HCT116 (cell line): ENCODE measurements around the gene BEGAIN. TPM values are rescaled to one million over a fixed set of nuclear protein-coding genes. Genes with fewer than 3 reads are reported as not detected.

Experiments used
- ATAC-seq: fragments of 200-7000 bp; cut with Tn5 transposase; 2 replicates; pipeline ENCODE4 v1.9.1; 2020; ENCODE audit warnings: mild to moderate bottlenecking, moderate library complexity
- BruUV-seq: library from RNA; stranded (reverse); fragments of 400-500 nt; replicated peaks from 2 replicates; lab custom pipeline; 2021; lab: Mats Ljungman, UMichigan
- CTCF ChIA-PET: fragments of 300-600 bp; sonication (Branson Sonifier 250); formaldehyde crosslinking; loops from one replicate; lab custom pipeline; 2021; ENCODE audit warnings: antibody characterized with exemption; lab: Charles Lee
- POLR2A ChIA-PET: fragments of 300-600, 350-600 bp; sonication (Branson Sonifier 250); formaldehyde crosslinking; loops from one replicate; lab custom pipeline; 2021; ENCODE audit warnings: antibody characterized with exemption; lab: Charles Lee
- RAD21 ChIA-PET, 2 experiments: fragments of 300-600 bp; sonication (Branson Sonifier 250); formaldehyde crosslinking; loops; one replicate each; lab custom pipeline; 2023; ENCODE audit warnings: low total read pairs in 2 of 2; ENCODE audit not compliant: uncharacterized antibody in 2 of 2, unreplicated experiment in 2 of 2, low non-redundant PET in 1 of 2; lab: Charles Lee
- DNase-seq: peaks from one replicate; pipeline ENCODE4 v3.0.0-alpha.2; 2010; ENCODE audit warnings: low read depth, low spot score
- H2AFZ ChIP-seq: fragments of 200-600 bp; shearing (Covaris generic), sonication (generic); 2 replicates; pipeline ENCODE4 v1.6.1; 2017; ENCODE audit warnings: low read depth, mixed run types, mixed read lengths, antibody characterized with exemption, low read length; ENCODE audit not compliant: poor library complexity, severe bottlenecking
- H3K27ac ChIP-seq: 2 replicates; pipeline ENCODE4 v1.5.1; 2012; ENCODE audit warnings: low read depth, low read length
- H3K27me3 ChIP-seq: fragments of 200-600 bp; sonication (generic); 2 replicates; pipeline ENCODE4 v1.6.1; 2016; ENCODE audit warnings: mixed run types, low read length, mixed read lengths; ENCODE audit not compliant: insufficient read depth
- H3K36me3 ChIP-seq, 2 experiments: fragments of 200-500 bp in 1 of 2; fragments of 200-600 bp in 1 of 2; sonication (Bioruptor generic) in 1 of 2; sonication (generic) in 1 of 2; 2 replicates each; pipeline versions ENCODE4 v1.5.1 to v1.6.1; 2014 to 2016; ENCODE audit warnings: low read length in 2 of 2, inconsistent platforms in 1 of 2, mixed read lengths in 1 of 2, mixed run types in 1 of 2; ENCODE audit not compliant: insufficient read depth in 2 of 2, control insufficient read depth in 1 of 2
- H3K4me1 ChIP-seq, 2 experiments: fragments of 200-600 bp in 1 of 2; sonication (generic) in 1 of 2; 2 replicates each; pipeline versions ENCODE4 v1.5.1 to v1.6.1; 2012 to 2017; ENCODE audit warnings: low read length in 2 of 2, inconsistent platforms in 1 of 2, mild to moderate bottlenecking in 1 of 2, mixed read lengths in 1 of 2, mixed run types in 1 of 2, moderate library complexity in 1 of 2; ENCODE audit not compliant: insufficient read depth in 2 of 2, control insufficient read depth in 1 of 2
- H3K4me2 ChIP-seq: fragments of 200-600 bp; sonication (generic); 2 replicates; pipeline ENCODE4 v1.6.1; 2017; ENCODE audit warnings: mixed run types, low read length, mixed read lengths
- H3K4me3 ChIP-seq, 2 experiments: fragments of 200-600 bp in 1 of 2; sonication (generic) in 1 of 2; replicated peaks in 1 of 2; 2 replicates each; pipeline ENCODE4 v1.5.1; 2011 to 2016; ENCODE audit warnings: low read length in 2 of 2, control low read depth in 1 of 2, low read depth in 1 of 2, mild to moderate bottlenecking in 1 of 2, mixed read lengths in 1 of 2, mixed run types in 1 of 2
- H3K79me2 ChIP-seq: fragments of 200-600 bp; sonication (generic); 2 replicates; pipeline ENCODE4 v1.6.1; 2017; ENCODE audit warnings: mild to moderate bottlenecking, mixed run types, low read length, moderate library complexity, mixed read lengths; ENCODE audit not compliant: insufficient read depth
- H3K9ac ChIP-seq: fragments of 200-600 bp; sonication (generic); 2 replicates; pipeline ENCODE4 v1.6.1; 2016; ENCODE audit warnings: low read length, mixed read lengths
- H3K9me2 ChIP-seq: fragments of 200-600 bp; sonication (generic), shearing (Covaris generic); 2 replicates; pipeline ENCODE4 v1.6.1; 2017; ENCODE audit warnings: mixed run types, mild to moderate bottlenecking, moderate library complexity; ENCODE audit not compliant: insufficient read depth
- H3K9me3 ChIP-seq, 2 experiments: fragments of 200-500 bp in 1 of 2; fragments of 200-600 bp in 1 of 2; sonication (Bioruptor generic) in 1 of 2; sonication (generic) in 1 of 2; 2 replicates each; pipeline ENCODE4 v1.6.1; 2014 to 2017; ENCODE audit warnings: low read length in 2 of 2, mixed read lengths in 2 of 2, inconsistent platforms in 1 of 2, low read depth in 1 of 2, mild to moderate bottlenecking in 1 of 2, mixed run types in 1 of 2, moderate library complexity in 1 of 2; ENCODE audit not compliant: control insufficient read depth in 1 of 2, insufficient read depth in 1 of 2
- H4K20me1 ChIP-seq: fragments of 200-600 bp; sonication (generic), shearing (Covaris generic); 2 replicates; pipeline ENCODE4 v1.6.1; 2017; ENCODE audit warnings: mixed run types, mild to moderate bottlenecking, moderate library complexity; ENCODE audit not compliant: insufficient read depth
- CEBPB ChIP-seq: IDR thresholded peaks from 2 replicates; pipeline ENCODE4 v1.6.1; 2012; ENCODE audit warnings: low read depth
- ELF1 ChIP-seq: IDR thresholded peaks from 2 replicates; pipeline ENCODE4 v1.6.1; 2012; ENCODE audit warnings: low read depth, borderline replicate concordance
- EZH2phosphoT487 ChIP-seq: fragments of 200-600 bp; IDR thresholded peaks from 2 replicates; pipeline ENCODE4 v1.6.1; 2018; ENCODE audit warnings: antibody characterized with exemption, borderline replicate concordance
- FOSL1 ChIP-seq: IDR thresholded peaks from 2 replicates; pipeline ENCODE4 v1.6.1; 2012; ENCODE audit warnings: low read depth
- JUND ChIP-seq: IDR thresholded peaks from 2 replicates; pipeline ENCODE4 v1.6.1; 2012
- POLR2A ChIP-seq: IDR thresholded peaks from 2 replicates; pipeline ENCODE4 v1.7.0; 2011; ENCODE audit warnings: borderline replicate concordance; ENCODE audit not compliant: insufficient read depth, insufficient read length; ENCODE audit errors: extremely low read depth
- POLR2AphosphoS5 ChIP-seq: IDR thresholded peaks from 2 replicates; pipeline ENCODE4 v1.6.1; 2011; ENCODE audit warnings: mild to moderate bottlenecking, low read depth, low read length, moderate library complexity
- RAD21 ChIP-seq: IDR thresholded peaks from 2 replicates; pipeline ENCODE4 v1.6.1; 2012; ENCODE audit warnings: low read depth, mild to moderate bottlenecking
- SIN3A ChIP-seq: IDR thresholded peaks from 2 replicates; pipeline ENCODE4 v1.6.1; 2012; ENCODE audit warnings: low read depth
- SP1 ChIP-seq: IDR thresholded peaks from 2 replicates; pipeline ENCODE4 v1.6.1; 2012; ENCODE audit warnings: low read depth
- SRF ChIP-seq: IDR thresholded peaks from 2 replicates; pipeline ENCODE4 v1.6.1; 2012; ENCODE audit warnings: low read depth
- TCF7L2 ChIP-seq: IDR thresholded peaks from 2 replicates; pipeline ENCODE4 v1.7.0; 2011; ENCODE audit warnings: borderline replicate concordance, inconsistent platforms; ENCODE audit not compliant: insufficient read depth, insufficient read length; ENCODE audit errors: extremely low read depth
- YY1 ChIP-seq: IDR thresholded peaks from 2 replicates; pipeline ENCODE4 v1.6.1; 2011; ENCODE audit warnings: low read length, low read depth, moderate library complexity, mild to moderate bottlenecking; ENCODE audit not compliant: insufficient replicate concordance; ENCODE audit errors: extremely low read depth
- ZFX ChIP-seq: fragments of 450-650 bp; IDR thresholded peaks from 2 replicates; pipeline ENCODE4 v1.6.1; 2017
- ZNF274 ChIP-seq: fragments of 200-500 bp; sonication (Bioruptor generic); IDR thresholded peaks from 2 replicates; pipeline ENCODE4 v1.6.1; 2014; ENCODE audit warnings: mild to moderate bottlenecking, low read depth, low read length, inconsistent platforms
- intact Hi-C: fragments of 100-400 bp; cut with micrococcal nuclease; formaldehyde crosslinking; loops from 2 replicates; pipeline ENCODE4 v1.10.0; 2022
- total RNA-seq: library from RNA; stranded (reverse); gene quantifications from one replicate; pipeline ENCODE4 v1.2.1, GENCODE V29; 2021; ENCODE audit not compliant: unreplicated experiment
- TF ChIP-seq, protein P1 (sequence below): IDR thresholded peaks from 2 replicates; pipeline ENCODE4 v1.6.1; 2011; ENCODE audit warnings: mild to moderate bottlenecking, low read length, moderate library complexity; ENCODE audit not compliant: insufficient replicate concordance; ENCODE audit errors: extremely low read depth
- TF ChIP-seq, protein P2 (sequence below): IDR thresholded peaks from 2 replicates; pipeline ENCODE4 v1.6.1; 2012
- TF ChIP-seq, protein P3 (sequence below): IDR thresholded peaks from 2 replicates; pipeline ENCODE4 v1.6.1; 2012

Gene BEGAIN
- total RNA-seq, 1 experiment from 2014 or later, result 8.5 TPM

DNA sequence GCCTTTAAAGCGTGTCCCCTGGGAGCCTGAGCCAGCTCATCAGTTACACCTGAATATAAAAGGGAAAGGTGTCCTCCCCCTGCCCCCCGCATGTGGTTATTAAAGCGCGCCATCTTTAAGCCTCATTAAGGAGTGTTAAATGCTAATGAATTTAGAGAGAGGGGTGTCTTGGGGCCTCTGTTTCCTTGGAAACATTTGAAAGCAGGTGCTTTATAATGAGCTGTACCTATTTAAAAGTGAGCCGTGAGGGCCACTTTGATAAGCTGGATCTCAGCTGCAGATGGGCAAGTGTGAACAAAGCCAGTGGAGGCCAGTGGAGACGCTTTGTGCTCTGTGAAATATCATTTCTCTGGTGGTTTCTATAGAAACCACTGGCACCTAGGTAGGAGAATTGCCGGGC is 84.0 kb downstream of the BEGAIN start:
- H3K4me1 ChIP-seq, result peaks cover 0 to 5% of the 10 kb centered on the region in 2 experiments; a peak in 2 of 4 replicates
- no peak overlapping the region for H2AFZ ChIP-seq
- DNase-seq (no peak), ATAC-seq (no peak)
- H3K9me2 ChIP-seq, result no peaks in the 10 kb centered on the region
- H3K27ac ChIP-seq, result no peak overlapping the region
- ChIA-PET POLR2A (no interaction called here), RAD21 (no interaction called here), CTCF (no interaction called here)
- intact Hi-C loops, result no loop called here
- H3K4me3 ChIP-seq, result no peak overlapping the region
- no peaks in the 10 kb centered on the region for H3K79me2 ChIP-seq
- BruUV-seq, result no TSS peak
- no peaks in the 10 kb centered on the region for H3K27me3 ChIP-seq
- H3K4me2 ChIP-seq, result no peak overlapping the region
- no peaks in the 10 kb centered on the region for H4K20me1 ChIP-seq
- no peak for TF ChIP-seq YY1
- no peak for TF ChIP-seq SP1
- TF ChIP-seq ELF1, result no peak
- no peak for TF ChIP-seq SRF
- no peak for TF ChIP-seq EZH2phosphoT487
- no peak for TF ChIP-seq ZFX
- no peaks in the 10 kb centered on the region for H3K9me3 ChIP-seq
- H3K36me3 ChIP-seq, result no peaks in the 10 kb centered on the region
- no peak overlapping the region for H3K9ac ChIP-seq

DNA sequence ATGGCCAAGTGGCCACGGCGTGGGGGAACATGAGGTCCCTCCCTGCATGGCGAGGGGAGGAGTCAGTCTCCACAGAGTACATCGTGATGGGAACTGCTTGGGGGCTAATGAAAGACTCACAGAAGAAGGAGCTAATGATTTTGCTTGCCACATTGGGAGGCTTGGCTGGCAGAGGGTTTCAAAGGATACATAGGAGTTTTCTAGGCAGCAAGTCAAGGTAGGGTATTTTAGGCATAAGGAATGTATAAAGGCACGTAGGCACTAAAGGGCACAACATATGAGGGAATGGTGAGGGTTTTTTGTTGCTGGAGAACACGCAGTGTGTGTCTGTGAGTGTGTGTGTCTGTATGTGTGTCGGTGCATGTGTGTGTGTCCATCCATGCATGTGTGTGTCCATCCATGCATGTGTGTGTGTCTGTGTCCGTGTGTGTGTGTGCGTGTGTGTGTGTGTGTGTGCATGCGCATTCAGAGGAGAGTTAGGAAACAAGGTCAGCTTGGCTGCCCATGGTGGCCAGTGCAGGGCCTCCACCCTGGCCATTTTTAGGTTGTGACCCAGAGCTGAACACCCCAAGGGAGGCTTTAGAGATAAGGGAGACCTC is 84.5 kb downstream of the BEGAIN start:
- no peak overlapping the region for H3K9ac ChIP-seq
- H3K4me1 ChIP-seq, result peaks cover 0 to 5% of the 10 kb centered on the region in 2 experiments; a peak in 2 of 4 replicates
- H4K20me1 ChIP-seq, result no peaks in the 10 kb centered on the region
- RAD21 ChIA-PET, result no interaction called here
- H3K9me3 ChIP-seq, result no peaks in the 10 kb centered on the region
- H3K27ac ChIP-seq, result no peak overlapping the region
- no TSS peak for BruUV-seq
- H3K4me2 ChIP-seq, result no peak overlapping the region
- H2AFZ ChIP-seq, result no peak overlapping the region
- H3K9me2 ChIP-seq, result no peaks in the 10 kb centered on the region
- TF ChIP-seq ZNF274 (no peak), ELF1 (no peak), POLR2AphosphoS5 (no peak), JUND (no peak), RAD21 (no peak), POLR2A (no peak), CEBPB (no peak), EZH2phosphoT487 (no peak), FOSL1 (no peak), YY1 (no peak), ZFX (no peak), SIN3A (no peak), SRF (no peak), SP1 (no peak), TCF7L2 (no peak)
- TF ChIP-seq, protein P1, sequence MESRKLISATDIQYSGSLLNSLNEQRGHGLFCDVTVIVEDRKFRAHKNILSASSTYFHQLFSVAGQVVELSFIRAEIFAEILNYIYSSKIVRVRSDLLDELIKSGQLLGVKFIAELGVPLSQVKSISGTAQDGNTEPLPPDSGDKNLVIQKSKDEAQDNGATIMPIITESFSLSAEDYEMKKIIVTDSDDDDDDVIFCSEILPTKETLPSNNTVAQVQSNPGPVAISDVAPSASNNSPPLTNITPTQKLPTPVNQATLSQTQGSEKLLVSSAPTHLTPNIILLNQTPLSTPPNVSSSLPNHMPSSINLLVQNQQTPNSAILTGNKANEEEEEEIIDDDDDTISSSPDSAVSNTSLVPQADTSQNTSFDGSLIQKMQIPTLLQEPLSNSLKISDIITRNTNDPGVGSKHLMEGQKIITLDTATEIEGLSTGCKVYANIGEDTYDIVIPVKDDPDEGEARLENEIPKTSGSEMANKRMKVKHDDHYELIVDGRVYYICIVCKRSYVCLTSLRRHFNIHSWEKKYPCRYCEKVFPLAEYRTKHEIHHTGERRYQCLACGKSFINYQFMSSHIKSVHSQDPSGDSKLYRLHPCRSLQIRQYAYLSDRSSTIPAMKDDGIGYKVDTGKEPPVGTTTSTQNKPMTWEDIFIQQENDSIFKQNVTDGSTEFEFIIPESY, result no peak
- TF ChIP-seq, protein P2, sequence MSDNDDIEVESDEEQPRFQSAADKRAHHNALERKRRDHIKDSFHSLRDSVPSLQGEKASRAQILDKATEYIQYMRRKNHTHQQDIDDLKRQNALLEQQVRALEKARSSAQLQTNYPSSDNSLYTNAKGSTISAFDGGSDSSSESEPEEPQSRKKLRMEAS, result no peak
- TF ChIP-seq, protein P3, sequence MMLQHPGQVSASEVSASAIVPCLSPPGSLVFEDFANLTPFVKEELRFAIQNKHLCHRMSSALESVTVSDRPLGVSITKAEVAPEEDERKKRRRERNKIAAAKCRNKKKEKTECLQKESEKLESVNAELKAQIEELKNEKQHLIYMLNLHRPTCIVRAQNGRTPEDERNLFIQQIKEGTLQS, result no peak
- CTCF ChIA-PET, result no interaction called here
- intact Hi-C loops, result no loop called here
- POLR2A ChIA-PET, result no interaction called here
- no peaks in the 10 kb centered on the region for H3K27me3 ChIP-seq
- DNase-seq (no peak), ATAC-seq (no peak)
- no peak overlapping the region for H3K4me3 ChIP-seq
- H3K79me2 ChIP-seq, result no peaks in the 10 kb centered on the region
- H3K36me3 ChIP-seq, result no peaks in the 10 kb centered on the region
